Measurements from ENCODE around the gene BLOC1S2.
A peak's percentile ranks its signal among the peaks of the same experiment; 100 is the strongest.

BLOC1S2 gene

GRCh38 chr10:100265821-100266485, 20.5 kb downstream of the BLOC1S2 start:
- H3K36me3 ChIP-seq: peaks cover 0 to 7% (median under 1%) of the 10 kb centered on the region in 3 donors
- no peak for TF ChIP-seq CTCF (IDR thresholded peaks at IDR 0.05)
- H3K4me1 ChIP-seq: peaks cover 0 to 22% (median 14%) of the 10 kb centered on the region in 4 donors
- no peaks in the 10 kb centered on the region for H3K9me3 ChIP-seq
- H3K27ac ChIP-seq: no peak overlapping the region
- H3K4me3 ChIP-seq: peak overlapping the region in 1 of 2 donors; percentile 70
- no peak for DNase-seq
- intact Hi-C loops (cut with DNase I; ENCODE audit: low total_unique reads): no loop called here
- no peaks in the 10 kb centered on the region for H3K27me3 ChIP-seq

- DNase-seq: no peak
- no peaks in the 10 kb centered on the region for H3K4me1 ChIP-seq
- intact Hi-C loops (cut with DNase I; ENCODE audit: low total_unique reads): no loop called here
- H3K27me3 ChIP-seq: no peaks in the 10 kb centered on the region
- TF ChIP-seq CTCF (IDR thresholded peaks at IDR 0.05): no peak
- no peak overlapping the region for H3K27ac ChIP-seq
- H3K9me3 ChIP-seq: no peaks in the 10 kb centered on the region
- H3K36me3 ChIP-seq: peaks cover 60 to 100% (median 66%) of the 10 kb centered on the region in 3 donors
- H3K4me3 ChIP-seq: no peak overlapping the region
Observed at GRCh38 chr10:100254191-100254590, 32.3 kb downstream of the BLOC1S2 start.

DNA sequence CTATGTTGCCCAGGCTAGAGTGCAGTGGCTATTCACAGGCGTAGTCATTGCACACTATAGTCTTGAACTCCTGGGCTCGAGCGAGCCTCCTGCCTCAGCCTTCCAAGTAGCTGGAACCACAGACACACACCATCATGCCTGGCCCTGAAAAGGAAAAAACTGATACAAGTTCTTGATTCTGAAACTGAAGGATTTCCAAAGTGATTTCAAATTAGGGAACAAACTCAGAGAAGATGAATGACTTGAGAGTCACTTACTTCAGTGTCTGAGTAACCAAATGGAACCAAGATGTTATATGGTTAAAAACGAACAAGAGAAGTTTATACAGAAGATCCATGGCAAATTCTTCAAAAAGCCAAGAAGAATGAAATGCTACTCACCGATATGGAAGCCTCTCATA, 33.4 kb downstream of the BLOC1S2 start:
- Histone ChIP-seq H3K9me3 (no peaks in the 10 kb centered on the region), H3K4me3 (no peak overlapping the region), H3K27me3 (no peaks in the 10 kb centered on the region), H3K4me1 (no peaks in the 10 kb centered on the region), H3K36me3 (peaks cover 66 to 100% (median 71%) of the 10 kb centered on the region in 3 donors), H3K27ac (no peak overlapping the region)
- no peak for DNase-seq
- intact Hi-C loops (cut with DNase I; ENCODE audit: low total_unique reads): no loop called here
- no peak for TF ChIP-seq CTCF (IDR thresholded peaks at IDR 0.05)

GRCh38 chr10:100248820-100249219, 37.7 kb downstream of the BLOC1S2 start:
- Histone ChIP-seq H3K27ac (no peak overlapping the region), H3K9me3 (no peaks in the 10 kb centered on the region), H3K4me3 (no peak overlapping the region), H3K36me3 (peaks cover 63 to 100% (median 73%) of the 10 kb centered on the region in 3 donors), H3K4me1 (no peaks in the 10 kb centered on the region), H3K27me3 (no peaks in the 10 kb centered on the region)
- intact Hi-C loops (cut with DNase I; ENCODE audit: low total_unique reads): no loop called here
- DNase-seq: no peak
- TF ChIP-seq CTCF (IDR thresholded peaks at IDR 0.05): no peak

DNA sequence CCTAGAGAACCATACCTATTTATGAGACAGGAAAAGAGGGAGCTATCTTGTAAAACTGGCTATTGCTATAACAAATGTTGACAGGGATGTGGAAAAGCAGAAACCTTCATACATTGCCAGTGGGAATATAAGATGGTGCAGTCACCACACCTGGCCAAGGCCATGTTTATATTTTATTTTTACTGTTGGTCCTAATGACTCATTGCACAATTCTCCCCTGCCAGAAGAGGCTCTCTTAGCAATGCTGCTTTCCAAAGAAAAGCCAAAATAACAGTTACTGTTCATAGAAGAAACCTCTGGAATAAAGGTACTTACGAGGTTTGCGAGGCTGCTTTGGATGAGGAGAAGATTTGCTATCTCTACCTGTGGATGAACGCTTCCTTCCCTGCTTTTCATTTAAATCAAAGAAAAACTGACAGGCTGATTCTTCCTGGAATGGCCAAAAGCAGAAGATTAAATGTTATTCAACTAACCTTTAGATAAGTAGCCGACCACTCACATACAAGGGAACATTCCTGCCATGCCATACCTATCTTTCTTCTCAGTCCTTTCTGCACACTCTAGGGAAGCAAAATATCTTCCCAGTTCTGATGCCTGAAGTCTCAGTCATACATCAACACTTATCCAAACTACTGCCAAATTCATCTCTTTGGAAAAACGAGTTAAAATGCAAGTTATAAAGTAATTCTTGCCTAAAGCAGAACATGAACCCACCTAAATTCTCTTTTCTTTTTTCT, 40.8 kb downstream of the BLOC1S2 start:
- no peak overlapping the region for H3K27ac ChIP-seq
- no peaks in the 10 kb centered on the region for H3K27me3 ChIP-seq
- H3K4me1 ChIP-seq: no peaks in the 10 kb centered on the region
- intact Hi-C loops (cut with DNase I; ENCODE audit: low total_unique reads): no loop called here
- H3K36me3 ChIP-seq: peaks cover 56 to 98% (median 70%) of the 10 kb centered on the region in 3 donors
- no peak overlapping the region for H3K4me3 ChIP-seq
- no peak for TF ChIP-seq CTCF (IDR thresholded peaks at IDR 0.05)
- DNase-seq: no peak
- no peaks in the 10 kb centered on the region for H3K9me3 ChIP-seq
